Ishikawa (cell line): ENCODE data around the gene HPDL.

ENCODE experiments used
- CEBPB ChIP-seq: IDR thresholded peaks from 2 replicates; pipeline ENCODE4 v1.6.1; 2012
- CREB1 ChIP-seq: IDR thresholded peaks from 2 replicates; pipeline ENCODE4 v1.6.1; 2012; ENCODE audit warnings: low read depth
- EGR1 ChIP-seq: IDR thresholded peaks from 2 replicates; pipeline ENCODE4 v1.6.1; 2012
- EP300 ChIP-seq: IDR thresholded peaks from 2 replicates; pipeline ENCODE4 v1.6.1; 2012; ENCODE audit warnings: borderline replicate concordance
- FOXM1 ChIP-seq: IDR thresholded peaks from 2 replicates; pipeline ENCODE4 v1.6.1; 2012; ENCODE audit warnings: low read depth, borderline replicate concordance
- NFIC ChIP-seq: IDR thresholded peaks from 2 replicates; pipeline ENCODE4 v1.6.1; 2012
- RAD21 ChIP-seq: IDR thresholded peaks from 2 replicates; pipeline ENCODE4 v1.6.1; 2012; ENCODE audit warnings: low read depth
- REST ChIP-seq: IDR thresholded peaks from 2 replicates; pipeline ENCODE4 v1.6.1; 2012; ENCODE audit warnings: low read depth, mild to moderate bottlenecking
- TAF1 ChIP-seq: IDR thresholded peaks from 2 replicates; pipeline ENCODE4 v1.6.1; 2012; ENCODE audit warnings: low read depth, mild to moderate bottlenecking
- TCF12 ChIP-seq: IDR thresholded peaks from 2 replicates; pipeline ENCODE4 v1.6.1; 2012; ENCODE audit warnings: low read depth
- TEAD4 ChIP-seq: IDR thresholded peaks from 2 replicates; pipeline ENCODE4 v1.6.1; 2012
- YY1 ChIP-seq: IDR thresholded peaks from 2 replicates; pipeline ENCODE4 v1.6.1; 2012; ENCODE audit warnings: low read depth
- ZBTB7A ChIP-seq: IDR thresholded peaks from 2 replicates; pipeline ENCODE4 v1.6.1; 2012; ENCODE audit warnings: low read depth
- TF ChIP-seq, protein P1 (sequence below): IDR thresholded peaks from 2 replicates; pipeline ENCODE4 v1.6.1; 2012
- TF ChIP-seq, protein P2 (sequence below): IDR thresholded peaks from 2 replicates; pipeline ENCODE4 v1.6.1; 2012

The HPDL gene

GRCh38 chr1:45332346-45332720 lies 5.6 kb downstream of the HPDL start:
- TF ChIP-seq CEBPB: no peak
- no peak for TF ChIP-seq REST
- TF ChIP-seq FOXM1: no peak
- no peak for TF ChIP-seq EGR1
- no peak for TF ChIP-seq TAF1
- TF ChIP-seq EP300: no peak
- TF ChIP-seq TCF12: no peak
- TF ChIP-seq, protein P1, sequence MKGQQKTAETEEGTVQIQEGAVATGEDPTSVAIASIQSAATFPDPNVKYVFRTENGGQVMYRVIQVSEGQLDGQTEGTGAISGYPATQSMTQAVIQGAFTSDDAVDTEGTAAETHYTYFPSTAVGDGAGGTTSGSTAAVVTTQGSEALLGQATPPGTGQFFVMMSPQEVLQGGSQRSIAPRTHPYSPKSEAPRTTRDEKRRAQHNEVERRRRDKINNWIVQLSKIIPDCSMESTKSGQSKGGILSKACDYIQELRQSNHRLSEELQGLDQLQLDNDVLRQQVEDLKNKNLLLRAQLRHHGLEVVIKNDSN: no peak
- TF ChIP-seq ZBTB7A: no peak
- no peak for TF ChIP-seq NFIC
- no peak for TF ChIP-seq RAD21
- TF ChIP-seq, protein P2, sequence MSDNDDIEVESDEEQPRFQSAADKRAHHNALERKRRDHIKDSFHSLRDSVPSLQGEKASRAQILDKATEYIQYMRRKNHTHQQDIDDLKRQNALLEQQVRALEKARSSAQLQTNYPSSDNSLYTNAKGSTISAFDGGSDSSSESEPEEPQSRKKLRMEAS: no peak
- no peak for TF ChIP-seq CREB1
- no peak for TF ChIP-seq TEAD4

DNA sequence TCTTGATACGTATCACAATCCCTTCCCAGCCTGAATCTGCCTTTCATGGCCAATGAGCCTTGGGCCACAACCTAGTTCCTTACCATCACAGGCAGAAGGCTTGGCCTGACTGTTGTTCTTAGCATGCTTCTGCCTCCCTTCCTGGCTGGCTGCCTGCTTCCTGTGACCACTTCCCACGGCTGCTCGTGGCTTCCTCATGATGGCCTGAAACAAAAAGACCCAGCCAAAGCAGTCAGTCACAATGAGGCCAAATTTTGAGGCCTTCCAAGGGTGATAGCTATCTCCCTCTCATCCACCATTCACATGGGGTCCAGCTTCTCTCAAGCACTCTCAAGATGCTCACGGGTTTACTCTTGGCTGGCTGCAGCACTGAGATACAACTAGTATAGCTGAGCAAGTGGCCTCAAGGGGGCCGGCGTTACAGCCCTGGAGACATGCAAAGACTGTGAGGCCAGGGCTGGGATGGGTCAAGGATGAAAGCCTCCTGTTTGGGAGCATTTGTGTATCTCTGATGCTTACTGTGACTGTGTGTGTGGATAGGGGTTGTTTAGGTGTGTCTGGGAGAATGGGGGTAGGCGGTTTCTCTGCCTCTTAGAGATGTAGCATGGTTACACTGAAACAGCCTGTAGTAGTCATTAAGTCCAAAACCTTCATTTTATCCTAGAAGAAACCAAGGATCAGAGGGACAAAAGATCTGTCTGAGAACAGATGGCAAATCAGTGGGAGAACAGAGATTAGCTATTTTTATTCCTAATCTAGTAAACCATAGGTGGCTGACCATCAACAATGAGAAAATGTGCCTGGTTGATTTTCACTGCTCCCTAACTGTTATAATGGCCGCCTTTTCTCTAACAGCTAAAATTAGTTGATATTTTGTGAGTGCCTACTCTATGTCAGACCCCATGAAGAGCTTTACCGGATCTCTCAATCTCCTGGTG lies 7.9 kb downstream of the HPDL start:
- TF ChIP-seq ZBTB7A: no peak

- TF ChIP-seq, protein P1: no peak
- TF ChIP-seq RAD21 (no peak), ZBTB7A (no peak), EGR1 (no peak), TCF12 (no peak), NFIC (no peak), TEAD4 (no peak), EP300 (no peak), CREB1 (no peak), TAF1 (no peak), FOXM1 (no peak)
These were observed 9.2 kb downstream of the HPDL start for GRCh38 chr1:45335855-45336324.

DNA sequence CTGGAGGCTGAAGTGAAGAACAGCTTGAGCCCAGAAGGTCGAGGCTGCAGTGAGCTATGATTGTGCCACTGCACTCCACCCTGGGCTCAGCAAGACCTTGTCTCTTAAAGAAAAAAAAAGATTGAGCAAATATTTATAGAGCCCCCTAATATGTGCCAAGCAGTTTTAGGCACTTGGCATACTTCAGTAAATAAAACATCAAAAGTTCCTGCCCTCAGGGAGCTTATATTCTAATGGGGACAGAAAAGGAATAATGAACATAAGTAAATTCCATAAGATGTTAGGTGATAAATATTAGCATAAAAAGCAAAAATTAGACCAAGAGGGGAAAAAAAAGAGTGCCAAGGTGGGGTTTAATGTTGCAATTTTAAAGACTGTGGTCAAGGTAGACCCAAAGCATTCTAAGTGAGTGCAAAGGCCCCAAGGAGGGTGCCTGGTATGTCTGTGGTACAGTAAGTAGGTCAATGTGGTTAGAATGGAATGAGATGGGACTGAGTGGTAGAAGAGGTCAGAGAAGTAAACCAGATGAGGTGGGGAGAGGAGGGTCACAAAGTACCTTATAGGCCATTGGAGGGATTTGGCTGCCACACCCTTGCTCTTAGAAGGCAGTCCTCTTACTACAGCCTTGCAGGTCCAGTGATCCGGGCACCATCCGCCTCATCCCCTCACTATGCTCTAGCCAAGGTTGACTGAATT lies 11.1 kb downstream of the HPDL start:
- TF ChIP-seq FOXM1 (no peak), TAF1 (no peak), NFIC (no peak), REST (no peak), TCF12 (no peak), TEAD4 (no peak), EP300 (no peak), YY1 (no peak), EGR1 (no peak), RAD21 (no peak), CREB1 (no peak), ZBTB7A (no peak), CEBPB (no peak)
- TF ChIP-seq, protein P1: no peak
- TF ChIP-seq, protein P2: no peak
